Stimulated activated CD4-positive, alpha-beta T cell treated with anti-CD3 and anti-CD28 coated beads, Interleukin-2, amount 100 ng/mL, for 24 hours (primary cell): ENCODE results near the gene ANKRD28.
"Not testable (repeated sequence)": the region's sequence is repeated elsewhere in the genome, so short reads cannot be mapped to it uniquely, and the experiment has no call there.

Source experiments
- DNase-seq, 2 donors: peaks; one replicate each; pipeline ENCODE4 v3.0.0-alpha.2; 2020

ANKRD28 gene

GRCh38 chr3:15633159-15633558, 164.6 kb downstream of the ANKRD28 start:
- DNase-seq: no peak

GRCh38 chr3:15632212-15632580, 165.6 kb downstream of the ANKRD28 start:
- no peak for DNase-seq

GRCh38 chr3:15631426-15632211, 166.2 kb downstream of the ANKRD28 start:
- no peak for DNase-seq

GRCh38 chr3:15630646-15631350, 167.0 kb downstream of the ANKRD28 start:
- DNase-seq: no peak

GRCh38 chr3:15629860-15630597, 167.8 kb downstream of the ANKRD28 start:
- DNase-seq: peak; percentile 45 to 62

- no peak for DNase-seq
Measured at GRCh38 chr3:15628967-15629366, 168.8 kb downstream of the ANKRD28 start.

- no peak for DNase-seq
Measured at GRCh38 chr3:15623535-15624440, 174.0 kb downstream of the ANKRD28 start.

GRCh38 chr3:15619659-15620464, 177.9 kb downstream of the ANKRD28 start:
- not testable (repeated sequence) for DNase-seq
